ENCODE data around the gene SAC3D1.

The SAC3D1 gene

GRCh38 chr11:65059959-65060824, 19.2 kb downstream of the SAC3D1 start:
- DNase-seq (ENCODE audit: low read depth in 2 of 2) = no peak

GRCh38 chr11:65060913-65061408, 20.0 kb downstream of the SAC3D1 start:
- DNase-seq (ENCODE audit: low read depth in 2 of 2) = no peak

GRCh38 chr11:65063532-65063931, 22.5 kb downstream of the SAC3D1 start:
- DNase-seq (ENCODE audit: low read depth in 2 of 2) = no peak

DNA sequence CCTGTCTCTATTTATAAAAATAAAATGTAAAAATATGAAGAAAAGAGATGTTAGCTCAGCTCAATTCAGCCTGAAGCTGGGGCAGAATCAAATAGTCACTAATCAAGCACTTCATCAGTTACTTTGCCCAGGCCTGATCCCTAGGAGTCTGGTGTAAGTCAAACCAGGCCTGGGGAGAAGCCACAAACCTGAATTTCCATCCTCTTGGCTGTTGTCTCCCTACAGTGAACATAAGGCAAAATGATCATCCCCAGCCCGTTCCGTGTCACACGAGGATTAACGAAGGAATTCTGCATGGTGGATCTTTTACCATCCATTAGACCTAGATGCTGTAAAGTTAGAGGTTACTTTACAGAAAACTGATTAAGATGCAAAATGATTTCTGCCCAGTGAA, 23.8 kb downstream of the SAC3D1 start:
- no peak for DNase-seq (ENCODE audit: low read depth in 2 of 2)

DNA sequence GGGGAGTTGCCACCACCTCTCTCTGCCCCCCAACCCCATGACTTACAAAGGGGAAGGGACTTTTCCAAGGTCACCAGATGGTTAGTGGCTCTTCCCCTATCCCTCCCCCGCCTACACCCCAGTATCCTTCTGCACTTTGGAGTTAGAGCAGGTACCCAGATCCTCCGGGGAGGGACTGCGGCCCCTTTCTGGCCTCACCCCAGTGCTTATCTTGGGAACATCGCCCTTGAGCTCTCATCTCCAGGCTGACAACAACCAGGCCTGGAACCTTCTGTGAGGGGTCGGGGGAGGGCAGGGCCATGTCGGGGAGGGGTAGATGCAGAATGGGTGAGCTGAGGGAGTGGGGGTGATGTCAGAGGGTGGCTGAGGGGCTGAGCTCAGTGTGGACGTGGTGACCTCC, 24.8 kb downstream of the SAC3D1 start:
- no peak for DNase-seq (ENCODE audit: low read depth in 2 of 2)

- DNase-seq (ENCODE audit: low read depth in 2 of 2) = no peak
Observed at GRCh38 chr11:65066315-65066714, 25.3 kb downstream of the SAC3D1 start.

DNA sequence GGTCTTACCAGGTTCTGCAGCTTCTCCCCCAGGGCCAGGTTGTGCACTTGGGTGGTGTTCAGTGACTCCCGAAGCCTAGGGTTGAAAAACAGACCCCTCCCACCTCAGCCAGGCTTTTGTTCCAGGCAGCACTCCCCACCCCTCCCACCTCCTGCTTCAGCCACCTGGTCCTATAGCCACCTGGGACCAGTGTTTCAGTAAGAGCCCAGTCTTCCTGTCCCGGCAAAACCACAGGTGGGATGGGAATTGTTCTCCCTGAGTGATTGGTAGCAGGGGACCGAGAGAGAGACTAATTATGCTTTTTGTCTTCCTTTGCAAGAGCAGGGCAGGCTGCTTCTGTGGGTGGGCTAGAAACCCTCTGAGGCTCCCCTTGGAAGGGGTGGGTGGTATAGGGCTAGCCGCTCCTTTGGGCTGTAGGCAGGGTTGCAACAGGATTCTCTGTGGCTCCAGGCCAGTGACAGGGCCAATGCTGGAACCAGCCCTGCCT, 25.8 kb downstream of the SAC3D1 start:
- no peak for DNase-seq (ENCODE audit: low read depth in 2 of 2)

GRCh38 chr11:65067446-65067845, 26.4 kb downstream of the SAC3D1 start:
- no peak for DNase-seq (ENCODE audit: low read depth in 2 of 2)

DNA sequence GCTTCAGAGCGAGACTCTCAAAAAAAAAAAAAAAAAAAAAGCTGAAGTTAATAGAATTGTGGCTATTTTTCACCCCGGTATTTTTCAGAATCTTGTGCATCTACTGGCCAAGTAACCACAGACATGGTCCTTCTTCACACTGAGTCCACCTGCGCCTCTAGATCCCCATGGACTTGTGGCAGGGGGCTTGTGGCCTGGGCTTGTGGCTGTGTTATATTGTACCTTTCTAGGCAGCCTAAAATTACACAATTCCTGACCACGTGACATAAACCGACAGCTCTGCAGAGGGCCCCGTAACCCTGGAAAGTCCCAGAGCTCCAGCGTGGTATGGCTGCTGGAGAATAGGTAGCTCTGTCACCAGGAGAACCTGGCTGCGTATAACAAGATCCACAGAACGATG, 28.2 kb downstream of the SAC3D1 start:
- no peak for DNase-seq (ENCODE audit: low read depth in 2 of 2)

DNA sequence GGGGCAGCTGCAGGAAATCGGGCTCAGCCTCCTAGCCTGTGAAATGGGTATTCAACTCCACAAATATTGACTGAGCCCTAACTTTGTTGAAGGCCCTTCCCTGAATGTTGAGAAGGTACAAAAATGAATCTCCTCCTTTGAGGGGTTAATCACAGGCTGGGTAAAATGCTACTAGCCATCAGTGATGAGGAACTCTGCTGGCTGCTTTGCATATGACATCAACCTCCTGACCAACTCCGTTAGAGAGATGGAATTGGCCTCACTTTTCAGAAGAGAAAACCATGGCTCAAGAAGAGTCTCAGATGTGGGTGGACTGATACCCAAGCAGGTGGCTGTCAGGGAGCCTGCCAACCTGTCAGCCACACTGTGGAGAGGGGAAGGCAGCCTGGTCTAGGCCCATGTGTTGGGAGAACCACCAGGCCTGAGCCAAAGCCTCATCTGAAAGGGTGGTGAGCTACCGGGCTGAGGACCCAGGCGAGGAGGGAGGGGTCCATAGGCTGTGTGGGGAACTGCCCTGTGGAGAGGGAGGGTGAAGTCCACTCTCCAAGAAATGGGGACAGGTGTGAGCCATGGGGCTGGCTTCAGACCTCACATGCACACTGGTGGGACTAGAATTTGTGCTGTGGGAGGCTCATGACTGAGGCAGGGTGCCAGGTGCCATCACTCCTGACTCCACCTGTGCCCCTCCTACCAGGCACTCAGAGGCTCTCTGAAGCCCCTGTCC, 31.1 kb downstream of the SAC3D1 start:
- no peak for DNase-seq (ENCODE audit: low read depth in 2 of 2)

- no peak for DNase-seq (ENCODE audit: low read depth in 2 of 2)
Observed at GRCh38 chr11:65072631-65072966, 31.6 kb downstream of the SAC3D1 start.

- no peak for DNase-seq (ENCODE audit: low read depth in 2 of 2)
Observed at GRCh38 chr11:65077451-65077850, 36.4 kb downstream of the SAC3D1 start.

DNA sequence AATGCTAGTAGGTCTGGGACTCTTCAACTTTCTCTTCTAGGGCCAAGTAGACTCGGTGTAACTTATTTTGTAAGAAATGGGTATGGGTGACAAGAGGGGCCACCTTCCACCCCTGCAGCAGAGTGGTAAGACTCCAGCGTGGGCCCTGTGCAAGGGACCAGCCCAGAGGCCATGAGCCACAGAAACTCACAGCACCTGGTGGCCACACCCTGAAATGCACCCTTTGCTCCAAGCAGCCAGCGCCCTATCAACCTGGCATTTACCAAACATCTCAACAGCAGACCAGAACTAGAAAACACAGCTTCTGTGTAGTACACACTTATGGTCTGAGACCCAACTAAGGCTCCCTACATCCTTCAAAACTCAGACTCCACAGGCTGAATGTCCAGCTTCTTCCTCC, 37.1 kb downstream of the SAC3D1 start:
- DNase-seq (ENCODE audit: low read depth in 2 of 2) = peak; percentile 55 to 57

DNA sequence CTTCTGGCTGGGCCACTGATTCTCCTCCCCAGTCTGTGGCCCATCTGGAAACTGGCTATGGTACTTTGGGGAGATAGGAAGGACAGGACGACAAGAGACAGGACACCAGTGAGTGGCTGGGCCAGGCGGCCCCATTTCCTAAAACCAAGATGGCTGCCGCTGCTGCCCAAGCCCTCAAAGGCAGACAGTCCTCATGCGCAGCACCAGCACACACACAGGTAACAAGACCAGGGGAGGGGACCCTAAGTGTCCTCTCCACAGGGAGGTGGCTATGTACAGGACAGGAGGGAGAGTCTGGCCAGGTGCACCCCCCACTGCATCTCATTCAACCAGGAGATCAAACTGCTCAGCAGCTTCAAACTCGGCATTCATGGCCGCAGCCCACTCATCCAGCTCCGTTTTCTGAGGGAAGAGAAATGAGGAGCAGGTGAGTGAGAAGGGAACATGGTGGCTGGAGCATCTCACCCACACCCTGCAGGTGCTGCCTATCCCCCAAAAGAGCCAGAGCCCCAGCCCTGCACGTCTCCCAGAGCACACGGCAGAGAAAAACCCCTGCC, 37.9 kb downstream of the SAC3D1 start:
- no peak for DNase-seq (ENCODE audit: low read depth in 2 of 2)

- no peak for DNase-seq (ENCODE audit: low read depth in 2 of 2)
Observed at GRCh38 chr11:65083134-65083833, 42.3 kb downstream of the SAC3D1 start.

- peak; percentile 94 for DNase-seq (ENCODE audit: low read depth in 2 of 2)
Observed at GRCh38 chr11:65083834-65084597, 43.0 kb downstream of the SAC3D1 start, which contains the start of the genes CDCA5 and ZFPL1. TSS of gene CDCA5 (minus strand) at chr11:65084040. CDS start at chr11:65083978, 62 bp downstream. TSS of gene ZFPL1 (plus strand) at chr11:65084222. CDS start at chr11:65084699, 477 bp downstream.

DNA sequence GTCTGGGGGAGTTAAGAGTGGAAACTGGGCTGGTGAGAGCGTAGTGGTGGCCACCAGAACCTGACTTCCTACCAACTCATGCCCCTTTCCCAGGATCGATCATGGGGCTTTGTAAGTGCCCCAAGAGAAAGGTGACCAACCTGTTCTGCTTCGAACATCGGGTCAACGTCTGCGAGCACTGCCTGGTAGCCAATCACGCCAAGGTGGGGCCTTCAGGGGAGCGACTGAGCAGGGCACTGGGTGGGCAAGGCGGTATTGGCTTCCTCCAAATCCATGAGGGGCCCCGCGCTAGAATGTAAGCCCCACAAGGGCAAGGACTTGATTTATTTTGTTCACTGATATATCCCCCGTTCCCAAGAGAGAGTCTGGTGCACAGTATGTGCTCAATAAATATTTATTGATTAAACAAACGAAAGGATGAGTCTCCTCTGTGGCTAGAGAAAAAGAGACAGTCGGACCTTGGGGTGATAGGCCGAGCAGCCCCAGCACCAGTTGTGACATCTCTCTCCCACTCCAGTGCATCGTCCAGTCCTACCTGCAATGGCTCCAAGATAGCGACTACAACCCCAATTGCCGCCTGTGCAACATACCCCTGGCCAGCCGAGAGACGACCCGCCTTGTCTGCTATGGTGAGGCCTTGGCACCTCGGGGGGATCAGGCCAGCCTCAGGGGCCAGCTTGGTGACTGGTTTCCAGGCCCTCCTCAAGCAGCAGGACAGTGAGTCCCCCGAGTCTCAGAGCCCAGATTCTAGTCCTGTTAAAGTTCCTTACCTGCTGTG, 43.8 kb downstream of the SAC3D1 start:
- DNase-seq (ENCODE audit: low read depth in 2 of 2) = no peak

- no peak for DNase-seq (ENCODE audit: low read depth in 2 of 2)
Observed at GRCh38 chr11:65085446-65085845, 44.4 kb downstream of the SAC3D1 start.

- no peak for DNase-seq (ENCODE audit: low read depth in 2 of 2)
Observed at GRCh38 chr11:65086809-65087208, 45.8 kb downstream of the SAC3D1 start.

GRCh38 chr11:65087216-65087615, 46.2 kb downstream of the SAC3D1 start:
- no peak for DNase-seq (ENCODE audit: low read depth in 2 of 2)
